K562 (cell line): Measurements from ENCODE around the gene PTPN11. TPM values are rescaled to one million over a fixed set of nuclear protein-coding genes. Genes with fewer than 3 reads are reported as not detected.

ENCODE experiments used
- AFF4 ChIP-seq: sonication (generic); formaldehyde crosslinking; IDR thresholded peaks from 2 replicates; pipeline ENCODE4 v1.8.0; 2023; ENCODE audit warnings: mild to moderate bottlenecking, missing genetic modification reagents
- ATF2 ChIP-seq: sonication (generic); formaldehyde crosslinking; IDR thresholded peaks from 2 replicates; pipeline ENCODE4 v1.8.1; 2022; ENCODE audit warnings: missing genetic modification reagents
- CCNT2 ChIP-seq: IDR thresholded peaks from 2 replicates; pipeline ENCODE4 v1.6.1; 2011; ENCODE audit warnings: borderline replicate concordance, low read depth, mild to moderate bottlenecking, moderate library complexity, mixed read lengths, low read length; ENCODE audit not compliant: insufficient read length; ENCODE audit errors: extremely low read depth
- CLOCK ChIP-seq: fragments of 250-450 bp; sonication (Bioruptor Pico); IDR thresholded peaks from 2 replicates; pipeline ENCODE4 v1.4.0; 2020; ENCODE audit warnings: mild to moderate bottlenecking, moderate library complexity, borderline replicate concordance
- E2F3 ChIP-seq: fragments of 250-450 bp; sonication (Bioruptor Pico); IDR thresholded peaks from 2 replicates; pipeline ENCODE4 v1.4.0; 2020; ENCODE audit warnings: mild to moderate bottlenecking
- ELK3 ChIP-seq: fragments of 450-650 bp; formaldehyde crosslinking; IDR thresholded peaks from 2 replicates; pipeline ENCODE4 v1.4.0; 2020; ENCODE audit warnings: mild to moderate bottlenecking
- HOMEZ ChIP-seq: fragments of 250-450 bp; sonication (Bioruptor Pico); IDR thresholded peaks from 2 replicates; pipeline ENCODE4 v1.4.0; 2020; ENCODE audit warnings: mild to moderate bottlenecking, moderate library complexity
- KDM1A ChIP-seq, 2 experiments: fragments of 450-650 bp; IDR thresholded peaks; 2 replicates each; pipeline ENCODE4 v1.6.1; 2016; ENCODE audit warnings: mild to moderate bottlenecking in 2 of 2
- KDM5B ChIP-seq: fragments of 200-600 bp; sonication (generic); IDR thresholded peaks from 2 replicates; pipeline ENCODE4 v1.6.1; 2012; ENCODE audit warnings: low read depth, mild to moderate bottlenecking, moderate library complexity, low read length, control low read depth, inconsistent platforms; ENCODE audit not compliant: insufficient replicate concordance
- MXI1 ChIP-seq: IDR thresholded peaks from 2 replicates; pipeline ENCODE4 v1.6.1; 2011; ENCODE audit warnings: low read depth, mild to moderate bottlenecking, improper control_type of control experiment, low read length
- MYC ChIP-seq, 2 experiments: fragments of 250-450 bp in 1 of 2; sonication (Bioruptor Pico) in 1 of 2; IDR thresholded peaks; 2 replicates each; pipeline versions ENCODE4 v1.5.1 to v1.6.1; 2012 to 2021; ENCODE audit warnings: low read depth in 2 of 2, borderline replicate concordance in 1 of 2, improper control_type of control experiment in 1 of 2, low read length in 1 of 2, mild to moderate bottlenecking in 1 of 2, moderate library complexity in 1 of 2
- NRF1 ChIP-seq, 2 experiments: fragments of 450-650 bp; IDR thresholded peaks in 1 of 2; conservative IDR thresholded peaks in 1 of 2; 2 replicates each; pipeline ENCODE4 v1.6.1; 2014; ENCODE audit warnings: mild to moderate bottlenecking in 2 of 2
- POLR2AphosphoS5 ChIP-seq: IDR thresholded peaks from 2 replicates; pipeline ENCODE4 v1.6.1; 2011; ENCODE audit warnings: mild to moderate bottlenecking, low read depth, low read length, moderate library complexity; ENCODE audit not compliant: control insufficient read depth, insufficient read depth
- TEAD2 ChIP-seq: fragments of 450-650 bp; IDR thresholded peaks from 2 replicates; pipeline ENCODE4 v1.6.1; 2016; ENCODE audit warnings: missing genetic modification characterization, control low read depth, missing compliant biosample characterization
- XRCC4 ChIP-seq: IDR thresholded peaks from one replicate; pipeline ENCODE4 v1.6.1; 2011; ENCODE audit not compliant: insufficient read depth, insufficient read length; ENCODE audit errors: extremely low read depth
- ZNF644 ChIP-seq: fragments of 200-800 bp; sonication (Bioruptor generic); IDR thresholded peaks from 2 replicates; pipeline ENCODE4 v1.6.1; 2016; ENCODE audit warnings: low read depth, missing genetic modification characterization, missing compliant biosample characterization
- ZNF707 ChIP-seq: fragments of 250-450 bp; sonication (Bioruptor Pico); conservative IDR thresholded peaks from 2 replicates; pipeline ENCODE4 v1.8.0; 2022; ENCODE audit warnings: inconsistent platforms, mild to moderate bottlenecking, moderate library complexity
- polyA plus RNA-seq, 8 experiments: library from polyadenylated mRNA; depleted of rRNA in 4 of 8; stranded (reverse) in 5 of 8; unstranded in 3 of 8; fragments of >200 nt; fragmentation: Nextera tagmentation in 2 of 8; fragmentation: Illumina TruSeq in 1 of 8; extraction: Ambion mirVana in 2 of 8; extraction: Trizol in 1 of 8; gene quantifications; 2 replicates each; pipeline versions ENCODE4 v1.2.1 to v1.2.3, GENCODE V29; 2011 to 2014; ENCODE audit warnings: inconsistent platforms in 1 of 8, missing spikeins in 1 of 8
- total RNA-seq, 7 experiments: library from RNA; depleted of rRNA in 6 of 7; stranded (reverse); fragments of >200 nt in 6 of 7; fragmentation: Illumina TruSeq in 2 of 7; extraction: Trizol in 2 of 7; gene quantifications; 2 replicates each; pipeline versions ENCODE4 v1.2.1 to v1.2.3, GENCODE V29; 2011 to 2021; ENCODE audit warnings: low replicate concordance in 1 of 7

The PTPN11 gene
- total and polyA plus RNA-seq, 9 of the 15 experiments (the other 6 are each of a cell fraction or from before 2014, with no cell fraction given): 22.5 to 126 (median 79.7) TPM

- TF ChIP-seq AFF4 (CRISPR knock-in tag) (no peak), E2F3 (CRISPR knock-in tag) (no peak), HOMEZ (CRISPR knock-in tag) (no peak), CLOCK (CRISPR knock-in tag) (no peak), CCNT2 (no peak), ZNF707 (CRISPR knock-in tag) (no peak), TEAD2 (tag) (no peak), KDM1A (IDR thresholded peaks at IDR 0.05) (peak in 1 of 2 experiments; percentile 42; a peak in 1 of 4 replicates), ELK3 (CRISPR knock-in tag) (no peak), ZNF644 (no peak), ATF2 (CRISPR knock-in tag) (no peak), XRCC4 (no peak), MYC (IDR thresholded peaks at IDR 0.05; ENCODE audit: low read depth, low read length) (no peak), MYC (CRISPR knock-in tag; IDR thresholded peaks at IDR 0.05; ENCODE audit: borderline replicate concordance, low read depth) (no peak), NRF1 (conservative IDR thresholded peaks at IDR 0.05 in 1 of 2, IDR thresholded peaks at IDR 0.05 in 1 of 2) (no peak), MXI1 (no peak), POLR2AphosphoS5 (no peak), KDM5B (no peak)
These were observed 43.6 kb upstream of the PTPN11 start (continued) for GRCh38 chr12:112375105-112375504.
